KOPT-K1 (cell line): ENCODE results near the gene PDIA2.
A peak's percentile ranks its signal among the peaks of the same experiment; 100 is the strongest.
"Not testable (repeated sequence)": the region's sequence is repeated elsewhere in the genome, so short reads cannot be mapped to it uniquely, and the experiment has no call there.

ENCODE experiments used
- H3K27ac ChIP-seq: fragments of 200-600 bp; sonication (generic); 2 replicates; pipeline ENCODE4 v1.5.1; 2016; ENCODE audit warnings: antibody characterized with exemption, mild to moderate bottlenecking, low read depth, low read length; ENCODE audit not compliant: poor library complexity, severe bottlenecking
- H3K36me3 ChIP-seq: fragments of 200-600 bp; sonication (generic); 2 replicates; pipeline ENCODE4 v1.5.1; 2017; ENCODE audit warnings: antibody characterized with exemption, mild to moderate bottlenecking, low read length, moderate library complexity; ENCODE audit not compliant: insufficient read depth
- H3K9me3 ChIP-seq: fragments of 200-600 bp; sonication (generic); 2 replicates; pipeline ENCODE4 v1.5.1; 2017; ENCODE audit warnings: antibody characterized with exemption, low read length, mild to moderate bottlenecking; ENCODE audit not compliant: insufficient read depth, poor library complexity, severe bottlenecking

PDIA2 gene

GRCh38 chr16:283033-283805, at the start of gene PDIA2:
Gene PDIA2 (plus strand): TSS chr16:283164. CDS start chr16:283170, 6 bp downstream.
- no peaks in the 10 kb centered on the region for H3K9me3 ChIP-seq
- H3K27ac ChIP-seq = no peak within 1 kb of the TSS
- H3K36me3 ChIP-seq = peaks cover 14% of the 10 kb centered on the region

- Histone ChIP-seq H3K9me3 (no peaks in the 10 kb centered on the region), H3K27ac (peak within 1 kb of the TSS; percentile 73), H3K36me3 (no peaks in the 10 kb centered on the region)
These were observed 48.3 kb upstream of the PDIA2 start, which contains the start of gene FAM234A for GRCh38 chr16:234468-235305. Gene FAM234A (plus strand): TSS chr16:234821. CDS start chr16:254414, 19,593 bp downstream.

- no peak overlapping the region for H3K27ac ChIP-seq
- H3K36me3 ChIP-seq = no peaks in the 10 kb centered on the region
- H3K9me3 ChIP-seq = no peaks in the 10 kb centered on the region
These were observed 43.1 kb upstream of the PDIA2 start for GRCh38 chr16:239948-240277.

GRCh38 chr16:240559-240958, 42.4 kb upstream of the PDIA2 start:
- no peak overlapping the region for H3K27ac ChIP-seq
- no peaks in the 10 kb centered on the region for H3K36me3 ChIP-seq
- H3K9me3 ChIP-seq = no peaks in the 10 kb centered on the region

- no peak overlapping the region for H3K27ac ChIP-seq
- no peaks in the 10 kb centered on the region for H3K9me3 ChIP-seq
- no peaks in the 10 kb centered on the region for H3K36me3 ChIP-seq
These were observed 40.7 kb upstream of the PDIA2 start for GRCh38 chr16:242281-242680.

- H3K36me3 ChIP-seq = no peaks in the 10 kb centered on the region
- no peaks in the 10 kb centered on the region for H3K9me3 ChIP-seq
- H3K27ac ChIP-seq = no peak overlapping the region
These were observed 39.6 kb upstream of the PDIA2 start for GRCh38 chr16:243348-243747.

- Histone ChIP-seq H3K36me3 (no peaks in the 10 kb centered on the region), H3K27ac (no peak overlapping the region), H3K9me3 (no peaks in the 10 kb centered on the region)
These were observed 37.9 kb upstream of the PDIA2 start for GRCh38 chr16:245105-245504.

GRCh38 chr16:247027-247426, 35.9 kb upstream of the PDIA2 start:
- no peaks in the 10 kb centered on the region for H3K36me3 ChIP-seq
- no peaks in the 10 kb centered on the region for H3K9me3 ChIP-seq

GRCh38 chr16:249431-249830, 33.5 kb upstream of the PDIA2 start:
- Histone ChIP-seq H3K9me3 (no peaks in the 10 kb centered on the region), H3K27ac (no peak overlapping the region), H3K36me3 (peaks cover 11% of the 10 kb centered on the region; the same call in 1 of the 2 replicates)

More at GRCh38 chr16:247027-247426, 35.9 kb upstream of the PDIA2 start:
- H3K27ac ChIP-seq = no peak overlapping the region

- Histone ChIP-seq H3K27ac (no peak overlapping the region), H3K9me3 (no peaks in the 10 kb centered on the region), H3K36me3 (peaks cover 22% of the 10 kb centered on the region; the same call in 1 of the 2 replicates)
These were observed 30.3 kb upstream of the PDIA2 start for GRCh38 chr16:252366-253337.

- Histone ChIP-seq H3K27ac (no peak overlapping the region), H3K9me3 (no peaks in the 10 kb centered on the region), H3K36me3 (peaks cover 22% of the 10 kb centered on the region; the same call in 1 of the 2 replicates)
These were observed 29.1 kb upstream of the PDIA2 start for GRCh38 chr16:253833-254232.

- H3K9me3 ChIP-seq = no peaks in the 10 kb centered on the region
- no peak overlapping the region for H3K27ac ChIP-seq
- peaks cover 22% of the 10 kb centered on the region; the same call in 1 of the 2 replicates for H3K36me3 ChIP-seq
These were observed 28.5 kb upstream of the PDIA2 start for GRCh38 chr16:254461-254860.

- Histone ChIP-seq H3K9me3 (no peaks in the 10 kb centered on the region), H3K36me3 (peaks cover 22% of the 10 kb centered on the region; the same call in 1 of the 2 replicates), H3K27ac (no peak overlapping the region)
These were observed 27.8 kb upstream of the PDIA2 start for GRCh38 chr16:255183-255582.

GRCh38 chr16:258091-258490, 24.9 kb upstream of the PDIA2 start:
- H3K27ac ChIP-seq, H3K9me3 ChIP-seq: not testable (repeated sequence)
- H3K36me3 ChIP-seq = peaks cover 28% of the 10 kb centered on the region; the same call in 1 of the 2 replicates
